Right lobe of liver (tissue), 6 donors: Measurements from ENCODE around the gene TIMM44. TPM values are rescaled to one million over a fixed set of nuclear protein-coding genes. Genes with fewer than 3 reads are reported as not detected.

Source experiments
- ATAC-seq, 4 donors: fragments of 200-7000 bp; cut with Tn5 transposase; one replicate each; pipeline ENCODE4 v1.9.1; 2020; ENCODE audit warnings: mild to moderate bottlenecking in 4 of 4, moderate library complexity in 4 of 4
- DNase-seq, 3 donors: peaks; one replicate each; pipeline ENCODE4 v3.0.0-alpha.2; 2020
- H3K27ac ChIP-seq, 3 donors: fragments of 200-600 bp; one replicate each; pipeline ENCODE4 v1.8.0; 2022
- H3K27me3 ChIP-seq, 2 donors: fragments of 200-600 bp; one replicate each; pipeline ENCODE4 v1.8.0; 2022
- H3K36me3 ChIP-seq, 4 donors: fragments of 200-600 bp; sonication (generic) in 1 of 4; one replicate each; pipeline versions ENCODE4 v1.5.1 to v1.8.0; 2017 to 2022; ENCODE audit warnings: control low read depth in 1 of 4
- H3K4me1 ChIP-seq, 4 donors: fragments of 200-600 bp; sonication (generic) in 1 of 4; one replicate each; pipeline versions ENCODE4 v1.5.1 to v1.8.0; 2017 to 2022; ENCODE audit warnings: control low read depth in 1 of 4
- H3K4me3 ChIP-seq, 3 donors: fragments of 200-600 bp; one replicate each; pipeline ENCODE4 v1.8.0; 2022
- H3K9me3 ChIP-seq, 4 donors: fragments of 200-600 bp; sonication (generic) in 1 of 4; one replicate each; pipeline versions ENCODE4 v1.5.1 to v1.8.0; 2017 to 2022; ENCODE audit warnings: control low read depth in 1 of 4
- CTCF ChIP-seq, 4 donors: fragments of 200-600 bp in 3 of 4; fragments of 450-650 bp in 1 of 4; IDR thresholded peaks; one replicate each; pipeline versions ENCODE4 v1.5.1 to v1.8.0; 2016 to 2022; ENCODE audit warnings: antibody characterized with exemption in 4 of 4, mild to moderate bottlenecking in 2 of 4
- POLR2A ChIP-seq: fragments of 450-650 bp; IDR thresholded peaks from one replicate; pipeline ENCODE4 v1.6.1; 2017; ENCODE audit warnings: antibody characterized with exemption, mild to moderate bottlenecking
- WGBS: methylation state at CpG from one replicate; pipeline ENCODE4 v1.1.6; 2018; ENCODE audit warnings: low coverage, low lambda C conversion rate; ENCODE audit not compliant: insufficient coverage; ENCODE audit errors: missing lambda C conversion rate; 5-methylcytosine and 5-hydroxymethylcytosine counted together
- intact Hi-C, 2 donors: fragments of 100-400 bp; cut with DNase I; formaldehyde crosslinking; loops; one replicate each; pipeline versions ENCODE4 v1.11.2 to v1.14.1; 2022
- total RNA-seq, 6 experiments: library from RNA; depleted of rRNA in 2 of 6; stranded (reverse); fragments of >200 nt in 2 of 6; fragmentation: NEBNext Ultra II Directional in 3 of 6; extraction: Animal tissue kit (Norgen Biotek cat#: 25700) in 3 of 6; gene quantifications; one replicate each; pipeline versions ENCODE4 v1.1.0 to v1.2.4, GENCODE V29; 2016 to 2023
- donor health status: DM: no; HTN: yes; CAD: no.
- donor health status: DM: no; HTN: no; CAD: no.
- donor health status: DM: no; HTN: no; CAD: no.
- donor health status: DM: no; HTN: yes; CAD: no.
- donor health status: DM: no; HTN: yes; CAD: no.

TIMM44 gene
- total RNA-seq, 6 experiments from 2014 or later: 26.1 to 41.7 (median 36.9) TPM

DNA sequence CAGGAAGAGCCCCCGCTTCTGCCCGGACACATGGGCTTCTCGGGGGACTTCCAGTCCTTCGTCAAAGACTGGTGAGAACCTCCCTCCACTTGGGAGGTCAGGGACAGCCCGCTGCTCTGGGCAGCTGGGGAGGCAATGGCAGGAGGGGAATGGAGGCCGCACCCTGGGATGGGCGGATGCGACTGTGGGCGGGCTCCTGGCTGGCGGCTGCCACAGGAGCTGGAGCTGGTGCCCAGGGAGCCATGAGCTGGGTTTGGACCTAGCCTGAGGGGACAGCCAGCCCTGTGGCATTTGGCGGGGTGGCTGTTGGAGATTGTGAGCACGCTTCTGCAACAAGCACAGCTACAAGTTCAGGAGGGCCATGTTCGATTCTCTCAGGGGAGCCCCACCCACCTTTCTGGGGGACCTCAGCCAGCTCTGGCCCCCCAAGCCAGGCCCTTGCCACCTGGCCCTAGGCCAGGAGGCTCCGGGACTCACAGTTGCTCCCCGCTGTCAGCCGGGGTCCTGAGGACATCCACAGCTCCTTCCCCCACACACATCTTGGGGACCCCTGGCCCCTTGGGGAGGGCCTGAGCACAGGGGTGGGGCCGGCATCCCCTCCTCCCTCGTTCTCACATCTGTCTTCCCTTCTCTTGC lies 31.8 kb downstream of the TIMM44 start:
- DNase-seq (peak in 2 of 3 donors; percentile 46 to 56), ATAC-seq (no peak)
- WGBS: 80% methylated on average over 2 of the region's 18 CpGs
- H3K4me3 ChIP-seq: no peak overlapping the region
- peaks cover 0 to 24% (median 8%) of the 10 kb centered on the region in 4 donors for H3K36me3 ChIP-seq
- H3K27ac ChIP-seq: no peak overlapping the region
- H3K9me3 ChIP-seq: no peaks in the 10 kb centered on the region
- intact Hi-C loops: no loop called here
- TF ChIP-seq POLR2A: no peak
- no peak for TF ChIP-seq CTCF (IDR thresholded peaks at IDR 0.05)
- H3K4me1 ChIP-seq: peaks cover 0 to 9% (median 0%) of the 10 kb centered on the region in 4 donors
- no peaks in the 10 kb centered on the region for H3K27me3 ChIP-seq

- TF ChIP-seq POLR2A (no peak), CTCF (IDR thresholded peaks at IDR 0.05) (no peak)
- Histone ChIP-seq H3K9me3 (no peaks in the 10 kb centered on the region), H3K27me3 (no peaks in the 10 kb centered on the region), H3K4me3 (no peak overlapping the region), H3K4me1 (no peaks in the 10 kb centered on the region), H3K36me3 (peaks cover 0 to 24% (median 8%) of the 10 kb centered on the region in 4 donors), H3K27ac (no peak overlapping the region)
- ATAC-seq: peak in 2 of 4 donors; percentile 4 to 31
- DNase-seq: peak in 2 of 3 donors; percentile 54 to 57
- intact Hi-C loops: no loop called here
- WGBS: 94% methylated on average over 15 of the region's 54 CpGs
Observed at GRCh38 chr19:7910321-7911161, 32.9 kb downstream of the TIMM44 start.

DNA sequence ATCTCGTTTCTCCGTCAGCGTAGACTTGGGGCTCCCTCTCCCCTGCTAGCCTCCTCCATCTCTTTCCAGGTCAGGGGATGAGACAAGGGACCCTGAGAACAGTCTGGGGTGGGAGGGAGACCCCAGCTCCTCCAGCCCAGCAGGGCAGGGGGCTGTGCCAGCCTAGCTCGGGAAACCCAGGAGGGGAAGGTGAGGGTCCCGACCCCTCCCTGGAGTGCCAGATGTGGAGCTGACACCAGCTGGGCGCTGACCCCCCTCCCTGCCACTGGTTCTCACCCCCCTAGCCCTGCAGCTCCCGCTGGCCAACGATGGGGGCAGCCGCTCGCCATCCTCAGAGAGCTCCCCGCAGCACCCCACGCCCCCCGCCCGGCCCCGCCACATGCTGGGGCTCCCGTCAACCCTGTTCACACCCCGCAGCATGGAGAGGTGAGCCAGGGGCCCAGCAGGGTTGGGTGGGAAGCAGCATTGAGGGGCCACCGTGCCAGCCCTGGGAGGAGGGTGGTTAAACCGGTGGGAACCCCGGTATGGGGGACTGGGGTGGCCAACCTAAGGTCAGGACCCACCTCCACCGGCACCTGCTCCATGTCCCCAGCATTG lies 33.9 kb downstream of the TIMM44 start:
- Histone ChIP-seq H3K4me1 (peaks cover 0 to 8% (median 0%) of the 10 kb centered on the region in 4 donors), H3K27ac (no peak overlapping the region), H3K9me3 (no peaks in the 10 kb centered on the region), H3K36me3 (peaks cover 0 to 24% (median 8%) of the 10 kb centered on the region in 4 donors), H3K27me3 (no peaks in the 10 kb centered on the region), H3K4me3 (no peak overlapping the region)
- intact Hi-C loops: loop anchor here (5.0 to 10.0 kb wide), 2 partner anchors 55 to 62 kb away; no protein-coding TSS in a partner anchor
- peak in 2 of 3 donors; percentile 49 for DNase-seq
- no peak for TF ChIP-seq POLR2A
- no peak for TF ChIP-seq CTCF (IDR thresholded peaks at IDR 0.05)
- WGBS: 69% methylated on average over 3 of the region's 21 CpGs
- no peak for ATAC-seq

DNA sequence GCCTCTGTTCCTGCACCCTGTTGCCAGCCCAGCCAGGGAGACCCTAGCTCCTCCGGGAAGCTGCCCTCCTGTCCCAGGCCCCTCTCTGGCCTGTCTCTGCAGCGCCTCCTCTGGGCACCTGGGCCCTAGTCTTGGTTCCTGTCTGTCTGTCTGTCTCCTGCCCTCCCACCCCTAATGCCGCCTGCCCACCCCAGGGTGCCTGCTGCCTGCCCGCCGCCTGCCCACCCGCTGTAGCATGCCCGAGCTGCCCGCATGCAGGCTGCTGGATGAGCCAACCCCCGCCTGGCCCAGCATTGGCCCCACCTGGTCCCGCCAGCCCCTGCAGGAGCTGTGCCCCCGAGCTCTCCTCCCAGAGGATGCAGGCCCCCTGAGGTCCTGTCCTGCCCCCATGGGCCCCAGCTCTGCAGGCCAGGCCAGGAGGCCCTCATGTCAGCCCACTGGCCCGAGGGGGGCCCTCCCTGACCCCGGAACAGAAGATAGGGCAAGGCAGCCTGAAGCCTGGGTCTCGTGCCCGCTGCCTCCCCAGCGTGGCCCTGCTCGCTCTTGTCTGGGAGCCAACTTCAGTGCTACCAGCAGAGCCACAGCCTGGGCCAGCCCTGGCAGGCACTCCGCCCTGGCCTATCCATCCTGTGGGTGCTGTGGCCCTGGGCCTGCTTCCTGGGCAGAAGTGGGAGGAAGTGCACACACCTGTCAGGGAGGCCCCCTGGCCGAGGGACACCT lies 34.6 kb downstream of the TIMM44 start:
- intact Hi-C loops: loop anchor here (5.0 to 10.0 kb wide), 2 partner anchors 54 to 62 kb away; no protein-coding TSS in a partner anchor
- no peaks in the 10 kb centered on the region for H3K27me3 ChIP-seq
- H3K4me3 ChIP-seq: no peak overlapping the region
- H3K27ac ChIP-seq: no peak overlapping the region
- peaks cover 0 to 10% (median 0%) of the 10 kb centered on the region in 4 donors for H3K4me1 ChIP-seq
- no peaks in the 10 kb centered on the region for H3K9me3 ChIP-seq
- ATAC-seq: no peak
- DNase-seq: peak in 2 of 3 donors; percentile 48 to 54
- peaks cover 0 to 24% (median 8%) of the 10 kb centered on the region in 4 donors for H3K36me3 ChIP-seq
- WGBS: no CpG with 5 or more reads among the region's 19 CpGs
- TF ChIP-seq CTCF (IDR thresholded peaks at IDR 0.05): no peak
- no peak for TF ChIP-seq POLR2A
